ENCODE measurements around the gene CWF19L2.
"Not testable (repeated sequence)": the region's sequence is repeated elsewhere in the genome, so short reads cannot be mapped to it uniquely, and the experiment has no call there.

Gene CWF19L2

DNA sequence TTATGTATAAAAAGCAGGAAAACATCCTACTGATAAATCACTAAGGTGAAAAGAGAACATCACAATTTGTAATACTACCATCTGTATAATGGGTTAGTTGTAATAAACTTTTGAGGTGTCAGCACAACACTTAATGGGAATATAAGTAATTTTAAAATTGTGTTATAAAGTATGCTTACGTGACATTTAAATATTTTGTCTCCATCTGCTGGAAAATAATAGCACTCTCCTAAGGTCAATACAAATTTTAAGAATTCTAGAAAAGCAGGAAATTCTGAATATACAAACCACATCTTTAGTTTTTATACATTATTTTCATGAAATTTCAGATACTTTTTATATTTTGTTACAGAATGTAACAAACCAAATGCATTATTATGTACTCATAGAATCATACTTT is 19.5 kb downstream of the CWF19L2 start:
- DNase-seq (ENCODE audit: low read depth): no peak

DNA sequence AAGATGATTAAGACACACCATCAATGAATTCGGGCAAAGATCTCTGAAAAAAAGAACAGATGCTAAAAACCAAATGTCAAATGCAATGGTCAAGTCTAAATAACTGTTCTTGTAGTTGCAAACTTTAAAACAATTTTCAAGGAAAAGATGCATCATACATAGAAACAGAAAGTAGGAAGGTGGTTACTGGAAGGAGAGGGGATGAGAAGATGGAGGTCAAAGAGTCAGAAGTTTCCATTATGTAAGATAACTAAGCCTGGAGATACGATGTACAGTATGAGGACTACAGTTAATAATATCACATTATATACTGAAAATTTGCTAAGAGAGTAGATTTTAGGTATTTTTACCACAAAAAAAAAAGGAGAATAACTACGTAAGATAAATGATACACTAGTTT is 27.1 kb downstream of the CWF19L2 start:
- no peak for DNase-seq (ENCODE audit: low read depth)

DNA sequence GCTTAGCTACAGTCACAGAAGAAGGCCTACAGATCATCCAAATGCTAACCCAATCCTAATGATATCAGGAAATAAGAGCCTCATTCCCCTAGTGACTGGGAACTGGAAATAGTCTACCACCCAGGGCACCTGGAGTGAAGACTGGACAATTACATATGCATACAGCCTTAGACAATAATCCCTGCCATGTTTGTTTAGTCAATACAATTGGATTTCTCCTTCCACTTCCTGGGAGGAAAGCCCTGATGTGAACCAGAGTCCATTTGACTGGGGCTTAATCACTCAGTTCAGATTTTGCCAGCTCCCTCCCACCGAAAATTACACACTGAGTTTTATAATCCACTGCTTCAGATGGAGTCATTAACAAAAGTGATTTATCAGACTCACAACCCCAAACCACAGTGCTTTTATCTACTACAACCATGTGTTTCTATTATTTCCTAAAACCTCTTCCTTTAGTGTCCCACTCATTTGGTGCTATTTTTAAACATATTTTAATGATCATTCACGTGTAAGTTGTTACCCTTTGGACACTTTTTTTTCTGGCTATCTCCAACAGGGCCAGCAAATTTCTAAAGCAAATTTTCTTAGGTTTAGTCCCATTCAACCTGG is 29.9 kb downstream of the CWF19L2 start:
- no peak for DNase-seq (ENCODE audit: low read depth)

DNA sequence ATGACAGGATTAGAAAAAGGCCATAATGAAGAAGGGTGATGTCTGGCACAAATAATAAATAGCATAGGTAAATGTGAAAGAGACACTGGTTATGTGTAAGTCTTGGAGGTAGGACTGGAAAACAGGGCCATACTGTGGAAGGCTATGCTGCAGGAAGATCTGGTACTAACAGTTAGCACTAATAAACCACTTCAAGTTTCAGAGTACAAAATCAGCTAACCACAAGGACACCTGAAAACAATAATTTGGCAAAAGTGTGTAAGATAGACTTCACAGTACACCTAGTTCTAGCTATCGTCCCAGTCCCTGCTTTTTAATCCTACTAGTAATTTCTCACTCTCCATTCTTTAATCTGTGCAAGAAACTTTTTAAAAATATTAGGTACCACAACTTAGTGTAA is 44.3 kb downstream of the CWF19L2 start:
- DNase-seq (ENCODE audit: low read depth): no peak

DNA sequence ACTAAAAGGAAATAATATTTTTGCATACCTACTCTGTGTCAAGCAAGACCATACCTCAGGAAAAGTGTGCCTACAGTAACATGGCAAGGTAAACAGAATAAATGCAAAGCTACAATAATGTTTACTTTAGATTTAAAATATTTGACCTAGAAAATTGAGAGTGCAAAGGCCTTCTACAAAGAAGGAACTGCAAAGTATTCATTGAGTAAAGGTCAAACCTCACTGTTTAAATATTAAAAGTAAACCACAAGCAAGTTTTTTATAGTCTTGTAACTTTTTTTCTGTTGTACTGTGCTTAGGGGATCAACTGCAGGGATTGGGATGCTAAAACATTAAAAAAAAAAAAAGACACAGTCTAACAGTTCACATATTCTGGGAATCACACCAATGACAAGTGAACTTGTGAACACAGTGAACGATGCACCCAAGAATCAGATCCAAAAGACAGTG is 48.8 kb downstream of the CWF19L2 start:
- no peak for DNase-seq (ENCODE audit: low read depth)

DNA sequence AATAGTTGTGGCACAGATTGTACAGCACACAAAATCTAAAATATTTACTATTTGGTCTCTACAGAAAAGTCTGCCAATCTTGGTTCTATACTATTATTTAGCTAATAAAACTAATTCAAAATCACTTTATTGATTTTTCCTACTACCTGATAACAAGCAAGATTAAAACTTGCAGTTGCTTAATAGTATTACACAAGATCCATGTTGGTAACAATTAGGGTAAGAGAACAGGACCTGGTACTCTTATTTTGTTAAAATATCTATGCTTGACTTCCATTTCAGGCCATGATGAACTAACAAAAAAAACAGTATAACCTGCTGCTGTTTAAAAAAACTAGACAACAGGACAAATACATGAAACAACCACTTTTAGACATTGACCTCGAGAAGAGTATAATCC is 52.4 kb downstream of the CWF19L2 start:
- no peak for DNase-seq (ENCODE audit: low read depth)

DNA sequence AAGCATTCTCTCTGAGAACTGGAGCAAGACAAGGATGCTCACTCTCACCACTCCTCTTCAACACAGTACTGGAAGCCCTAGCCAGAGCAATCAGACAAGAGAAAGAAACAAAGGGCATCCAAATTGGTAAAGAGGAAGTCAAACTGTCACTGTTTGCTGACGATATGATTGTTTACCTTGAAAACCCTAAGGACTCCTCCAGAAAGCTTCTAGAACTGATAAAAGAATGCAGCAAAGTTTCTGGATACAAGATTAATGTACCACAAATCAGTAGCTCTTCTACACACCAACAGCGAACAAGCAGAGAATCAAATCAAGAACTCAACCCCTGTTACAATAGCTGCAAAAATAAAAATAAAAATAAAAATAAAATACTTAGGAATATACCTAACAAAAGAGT is 56.5 kb downstream of the CWF19L2 start:
- DNase-seq (ENCODE audit: low read depth): not testable (repeated sequence)

DNA sequence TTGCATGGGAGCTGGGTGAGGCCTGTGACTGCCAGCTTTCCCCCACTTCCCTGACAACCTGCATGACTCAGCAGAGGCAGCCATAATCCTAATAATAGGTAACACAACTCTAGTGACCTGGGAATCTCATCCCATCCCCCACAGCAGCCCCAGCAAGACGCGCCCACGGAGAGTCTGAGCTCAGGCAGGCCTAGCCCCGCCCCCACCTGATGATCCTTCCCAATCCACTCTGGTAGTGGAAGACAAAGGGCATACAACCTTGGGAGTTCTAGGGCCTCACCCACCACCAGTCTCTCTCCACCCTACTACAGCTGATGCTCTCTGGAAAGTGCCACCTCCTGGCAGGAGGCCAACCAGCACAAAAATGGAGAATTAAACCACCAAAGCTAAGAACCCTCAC is 60.3 kb downstream of the CWF19L2 start:
- no peak for DNase-seq (ENCODE audit: low read depth)

DNA sequence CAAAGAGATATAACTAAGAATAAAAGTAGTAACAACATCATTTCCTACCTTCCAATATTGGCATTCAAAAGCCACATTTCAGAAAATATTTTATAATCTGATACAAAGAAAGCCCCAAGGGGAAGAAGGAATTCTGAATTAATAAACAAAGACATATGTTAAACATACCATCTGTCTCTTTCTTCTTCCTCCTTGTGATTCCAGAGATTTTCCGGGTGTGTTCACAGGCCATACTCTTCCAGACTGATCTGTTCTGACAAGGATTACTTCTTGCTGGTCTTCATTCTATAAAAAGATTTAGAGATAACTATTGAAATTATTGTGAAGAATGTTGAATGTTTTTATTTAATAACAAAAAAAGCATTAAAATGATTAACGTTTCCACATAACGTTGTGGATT is 65.0 kb downstream of the CWF19L2 start:
- no peak for DNase-seq (ENCODE audit: low read depth)

DNA sequence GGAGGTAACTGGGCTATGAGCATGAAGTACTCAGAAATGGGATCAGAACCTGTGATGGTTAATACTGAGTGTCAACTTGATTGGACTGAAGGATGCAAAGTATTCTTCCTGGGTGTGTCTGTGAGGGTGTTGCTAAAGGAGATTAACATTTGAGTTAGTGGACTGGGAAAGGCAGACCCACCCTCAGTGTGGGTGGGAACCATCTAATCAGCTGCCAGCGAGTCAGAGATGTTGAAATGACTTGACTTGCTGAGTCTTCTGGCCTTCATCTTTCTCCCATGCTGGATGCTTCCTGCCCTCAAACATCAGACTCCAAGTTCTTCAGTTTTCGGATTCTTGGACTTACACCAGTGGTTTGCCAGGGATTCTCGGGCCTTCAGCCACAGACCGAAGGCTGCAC is 66.9 kb downstream of the CWF19L2 start:
- DNase-seq (ENCODE audit: low read depth): not testable (repeated sequence)

DNA sequence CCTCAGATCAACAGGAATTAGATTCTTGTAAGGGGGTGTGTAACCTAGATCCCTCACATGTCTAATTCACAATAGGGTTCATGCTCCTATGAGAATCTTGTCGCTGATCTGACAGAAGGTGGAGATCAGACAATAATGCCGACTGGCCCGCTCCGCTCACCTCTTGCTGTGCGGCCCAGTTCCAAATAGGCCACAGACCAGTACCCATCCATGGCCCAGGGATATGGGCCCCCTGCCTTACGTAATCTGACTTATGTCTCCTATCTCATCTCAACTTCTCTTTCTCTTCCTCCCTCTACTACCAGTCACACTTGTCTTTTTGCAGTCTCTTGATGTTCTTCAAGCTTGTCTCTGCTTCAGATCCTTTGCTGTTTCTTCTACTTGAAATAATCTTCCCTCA is 70.0 kb downstream of the CWF19L2 start:
- no peak for DNase-seq (ENCODE audit: low read depth)

DNA sequence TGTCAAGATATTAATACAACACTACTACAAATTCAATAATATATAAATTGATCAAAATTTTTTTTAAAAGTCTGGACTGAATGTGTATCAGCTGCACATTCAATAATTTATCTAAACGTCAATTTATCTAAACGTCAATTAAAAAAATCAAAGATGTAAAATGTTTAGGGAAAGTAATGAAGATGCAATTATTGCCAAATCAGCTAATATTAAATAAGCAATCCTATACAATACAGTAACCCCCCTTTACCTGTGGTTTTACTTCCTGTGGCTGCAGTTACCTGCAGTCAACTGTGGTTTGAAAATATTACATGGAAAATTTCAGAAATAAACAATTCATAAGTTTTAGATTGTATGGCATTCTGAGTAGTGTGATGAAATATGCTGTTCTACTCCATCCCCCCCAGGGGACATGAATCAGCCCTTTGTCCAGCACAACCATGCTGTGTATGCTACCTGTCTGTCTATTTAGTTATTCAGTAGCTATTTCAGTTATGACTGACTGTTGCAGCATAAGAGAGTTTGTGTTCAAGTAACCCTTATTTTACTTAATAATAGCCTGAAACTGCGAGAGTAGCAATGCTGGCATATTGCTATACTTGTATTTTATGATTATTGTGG is 72.2 kb downstream of the CWF19L2 start:
- DNase-seq (ENCODE audit: low read depth): no peak

DNA sequence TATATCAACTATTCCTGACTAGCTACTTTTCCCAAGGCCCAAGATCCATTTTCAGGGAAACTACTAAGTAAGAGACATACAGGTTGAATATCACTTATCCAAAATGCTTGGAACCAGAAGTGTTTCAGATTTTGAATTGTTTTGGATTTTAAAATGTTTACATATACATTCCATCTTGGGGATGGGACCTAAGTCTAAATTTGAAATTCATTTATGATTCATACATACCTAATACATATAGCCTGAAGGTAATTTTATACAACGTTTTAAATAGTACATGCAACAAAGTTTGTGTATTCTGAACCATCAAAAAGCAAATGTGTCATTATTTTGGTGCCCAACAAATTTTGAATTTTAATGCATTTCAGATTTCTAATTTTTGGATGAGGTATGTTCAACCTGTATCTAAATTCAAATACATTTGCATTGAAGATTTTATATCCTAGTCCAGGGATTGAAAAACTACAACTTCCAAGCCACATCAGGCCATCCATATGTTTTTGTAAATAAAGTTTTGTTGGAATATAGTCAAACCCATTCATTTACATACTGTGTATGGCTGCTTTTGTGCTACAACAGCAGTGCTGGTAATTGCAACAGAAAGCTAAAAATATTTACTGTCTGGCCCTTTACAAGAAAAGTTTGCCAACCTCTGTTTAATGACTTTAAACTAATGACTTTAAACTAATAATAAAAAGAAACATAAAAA is 73.3 kb downstream of the CWF19L2 start:
- DNase-seq (ENCODE audit: low read depth): no peak

DNA sequence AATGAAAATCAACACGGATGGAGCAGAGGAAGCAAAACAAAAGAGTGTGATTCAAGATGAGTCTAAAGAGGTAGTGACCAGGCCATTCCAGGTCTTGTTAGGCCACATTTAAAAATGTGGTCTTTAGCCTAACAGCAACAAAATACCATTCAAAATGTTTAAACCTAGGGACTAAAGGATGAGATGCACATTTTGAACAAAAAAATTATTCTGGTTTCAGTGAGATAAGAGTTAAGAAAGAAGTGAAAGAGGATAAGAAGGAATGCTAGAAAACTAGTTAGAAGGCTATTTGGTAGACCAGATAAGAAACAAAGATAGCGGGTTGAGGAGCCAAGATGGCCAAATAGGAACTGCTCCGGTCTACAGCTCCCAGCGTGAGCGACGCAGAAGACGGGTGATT is 85.2 kb downstream of the CWF19L2 start:
- DNase-seq (ENCODE audit: low read depth): no peak

DNA sequence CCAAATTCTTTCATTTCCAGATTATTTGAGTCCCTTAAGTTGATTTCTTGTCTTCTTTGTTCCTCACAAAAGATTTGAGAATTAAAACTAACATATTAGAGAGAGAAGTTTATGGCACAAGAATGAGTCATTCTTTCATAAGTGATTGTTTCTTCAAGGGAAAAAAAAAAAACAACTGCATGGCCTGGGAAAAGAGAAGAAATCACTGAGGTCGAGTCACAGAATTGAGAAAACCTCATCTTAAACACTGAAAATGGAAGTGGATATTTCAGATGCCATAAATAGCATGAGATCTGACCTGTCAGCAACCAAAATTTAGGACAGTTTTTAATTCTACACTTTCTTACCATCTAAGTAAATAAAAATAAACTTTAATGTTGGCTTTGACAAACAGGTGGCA is 87.2 kb downstream of the CWF19L2 start:
- DNase-seq (ENCODE audit: low read depth): no peak

DNA sequence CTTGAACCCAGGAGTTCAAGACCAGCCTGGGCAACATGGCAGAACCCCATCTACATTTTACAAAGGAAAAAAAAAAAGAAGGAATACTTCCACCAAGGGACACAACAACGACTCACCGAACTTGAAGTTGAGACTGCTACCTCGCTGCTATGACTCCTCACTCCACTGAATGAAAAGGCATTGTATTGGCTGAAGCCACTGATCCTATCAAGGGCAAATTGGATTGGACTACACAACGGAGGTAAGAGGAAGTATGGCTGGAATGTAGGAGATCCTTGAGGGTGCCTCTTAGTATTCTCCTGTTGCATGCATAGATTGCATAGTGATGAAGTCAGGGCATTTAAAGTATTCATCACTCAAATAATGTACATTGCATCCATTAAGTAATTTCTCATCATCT is 97.9 kb downstream of the CWF19L2 start:
- DNase-seq (ENCODE audit: low read depth): no peak

DNA sequence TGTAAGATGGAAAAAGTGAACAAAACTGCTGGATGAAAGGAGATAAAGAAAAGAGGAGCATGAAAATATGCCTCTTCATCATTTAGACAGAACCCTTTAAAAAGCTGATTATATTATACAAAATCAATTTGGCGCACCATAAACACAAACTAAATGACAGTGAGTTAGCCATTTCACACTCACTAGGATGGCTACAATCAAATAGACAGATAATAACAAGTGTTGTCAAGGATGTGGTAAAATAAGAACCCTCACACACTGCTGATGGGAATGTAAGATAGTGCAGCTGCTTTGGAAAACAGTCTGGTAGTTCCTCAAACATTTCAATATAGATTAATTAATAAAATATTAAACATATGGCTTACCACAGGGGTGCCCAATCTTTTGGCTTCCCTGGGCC is 99.7 kb downstream of the CWF19L2 start:
- no peak for DNase-seq (ENCODE audit: low read depth)

DNA sequence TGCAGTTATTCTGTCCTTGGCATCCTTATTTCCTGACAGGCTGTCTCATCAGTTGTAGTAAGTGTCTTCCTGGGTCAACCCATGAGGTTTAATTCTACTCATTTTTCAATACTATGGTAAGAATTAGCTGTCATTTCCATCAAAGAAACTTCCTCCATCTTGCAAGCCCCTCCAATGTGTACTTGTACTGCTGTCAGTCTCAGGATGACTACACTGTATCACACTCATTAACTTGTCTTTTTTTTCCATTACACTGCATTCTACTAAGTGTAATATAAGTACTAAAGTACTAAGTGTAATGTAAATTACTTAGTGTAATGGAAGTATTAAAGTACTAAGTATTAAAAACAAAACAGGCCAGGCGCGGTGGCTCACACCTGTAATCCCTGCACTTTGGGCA is 102.8 kb downstream of the CWF19L2 start:
- no peak for DNase-seq (ENCODE audit: low read depth)

DNA sequence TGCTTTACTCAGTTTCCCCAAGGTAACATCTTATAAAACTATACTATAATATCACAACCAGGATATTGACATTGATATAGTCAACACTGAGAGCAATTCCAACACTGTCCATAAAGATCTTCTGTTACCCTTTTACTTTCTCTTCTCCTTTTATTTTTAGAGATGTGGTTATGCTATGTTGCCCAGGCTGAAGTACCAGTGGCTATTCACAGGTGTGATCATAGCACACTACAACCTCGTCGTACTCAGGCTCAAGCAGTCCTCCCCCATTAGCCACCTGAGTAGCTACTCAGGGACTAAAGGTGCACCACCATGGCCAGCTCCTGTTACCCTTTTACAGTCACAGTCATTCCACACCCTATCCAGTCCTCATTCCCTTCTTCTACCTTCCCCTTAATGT is 119.7 kb downstream of the CWF19L2 start:
- no peak for DNase-seq (ENCODE audit: low read depth)

DNA sequence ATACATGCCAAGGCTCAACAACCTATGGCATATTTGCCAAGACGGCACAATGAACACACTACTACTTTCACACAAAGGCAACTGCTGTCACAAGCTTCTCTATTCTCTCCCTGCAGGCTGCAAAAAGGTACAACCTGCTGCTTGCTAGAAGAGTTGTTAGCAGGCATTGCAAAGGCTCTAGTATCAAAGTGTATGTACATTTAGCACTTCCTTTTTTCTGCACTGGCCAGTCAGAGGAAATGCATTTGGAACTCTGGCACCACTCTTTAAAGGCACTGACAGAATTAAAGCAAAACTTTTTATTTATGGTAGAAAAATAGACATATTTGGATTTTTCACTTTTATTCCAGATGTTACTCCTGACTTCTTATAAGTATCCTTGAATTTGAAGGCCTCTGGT is 125.9 kb downstream of the CWF19L2 start:
- DNase-seq (ENCODE audit: low read depth): no peak

DNA sequence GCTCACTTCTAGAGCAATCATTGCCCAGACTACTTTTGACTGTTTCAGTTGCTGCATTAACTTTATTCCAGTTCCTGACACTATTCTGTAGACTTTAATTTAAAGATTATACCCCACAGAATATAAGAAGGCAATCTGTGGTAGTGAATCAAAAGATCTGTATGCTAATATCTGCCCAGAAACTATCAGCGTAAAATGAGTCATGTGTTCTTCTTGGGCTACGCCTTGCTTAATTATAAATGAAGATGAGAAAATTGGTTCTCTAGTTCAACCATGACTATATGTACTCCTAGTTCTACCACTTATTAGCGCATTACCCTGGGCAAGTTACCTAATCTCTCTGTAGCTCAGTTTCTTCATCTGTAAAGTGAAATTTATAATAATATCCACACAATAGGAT is 128.5 kb downstream of the CWF19L2 start:
- DNase-seq (ENCODE audit: low read depth): no peak

DNA sequence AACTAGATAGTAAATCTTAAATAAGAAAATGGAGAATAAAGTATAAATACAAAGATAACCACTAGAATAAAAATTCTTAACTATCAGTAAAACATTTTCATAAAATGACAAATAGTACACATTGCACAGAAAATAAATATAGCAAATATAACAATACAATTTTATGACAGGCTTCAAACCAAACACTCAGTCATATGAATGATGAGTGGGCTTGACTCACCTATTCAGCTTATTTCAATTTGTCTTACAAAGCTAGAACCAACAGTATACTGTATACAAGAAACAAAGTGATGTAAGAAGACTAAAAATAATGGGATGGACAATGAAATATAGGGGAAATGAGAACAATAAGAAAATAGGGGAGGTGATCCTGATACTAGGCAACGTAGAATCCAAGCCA is 141.2 kb downstream of the CWF19L2 start:
- DNase-seq (ENCODE audit: low read depth): no peak

DNA sequence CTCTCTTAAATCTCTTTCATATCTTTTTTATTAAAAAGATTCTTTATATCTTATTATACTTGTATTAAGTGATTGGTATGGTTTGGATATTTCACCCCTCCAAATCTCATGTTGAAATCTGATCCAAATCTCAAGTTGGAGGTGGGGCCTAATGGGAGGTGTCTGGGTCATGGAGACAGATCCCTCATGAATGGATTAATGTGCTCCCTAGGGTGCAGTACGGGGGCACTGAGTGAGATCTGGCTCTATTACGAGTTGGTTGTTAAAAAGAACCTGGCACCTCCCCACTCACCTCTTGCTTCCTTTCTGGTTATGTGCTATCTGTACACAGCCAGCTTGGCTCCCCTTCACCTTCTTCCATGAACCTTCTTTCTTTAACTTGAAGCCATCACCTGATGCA is 149.6 kb downstream of the CWF19L2 start:
- no peak for DNase-seq (ENCODE audit: low read depth)

DNA sequence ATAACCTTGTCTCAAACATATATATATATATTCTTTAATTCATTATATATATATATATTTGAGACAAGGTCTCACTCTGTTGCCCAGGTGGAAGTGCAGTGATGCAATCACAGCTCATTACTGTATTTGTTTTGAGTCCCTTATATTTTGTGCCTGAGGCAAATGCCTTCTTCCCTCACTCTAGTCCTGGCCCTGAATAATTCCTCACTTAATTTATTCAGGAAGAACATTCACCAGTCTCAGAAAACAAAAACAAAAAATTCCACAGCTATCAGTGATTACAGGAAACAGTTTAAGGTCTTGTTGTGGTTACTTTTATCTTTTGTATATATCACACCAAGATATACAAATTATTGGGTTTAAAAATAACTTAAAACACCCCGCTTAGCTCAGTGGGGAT is 155.7 kb downstream of the CWF19L2 start:
- DNase-seq (ENCODE audit: low read depth): no peak

Measured in activated T-cell treated with anti-CD3 and anti-CD28 coated beads for 1 hour (primary cell).